Posterior cingulate gyrus (tissue), 11 donors: ENCODE results near the gene TFB2M.

Source experiments
- DNase-seq, 10 donors: peaks; one replicate each; pipeline versions ENCODE4 v3.0.0 to v3.0.0-alpha.2; 2020 to 2021; ENCODE audit warnings: mixed read lengths in 3 of 10
- intact Hi-C: fragments of 100-400 bp; cut with DNase I; formaldehyde crosslinking; loops from one replicate; pipeline ENCODE4 v1.15.1; 2023

Gene TFB2M

DNA sequence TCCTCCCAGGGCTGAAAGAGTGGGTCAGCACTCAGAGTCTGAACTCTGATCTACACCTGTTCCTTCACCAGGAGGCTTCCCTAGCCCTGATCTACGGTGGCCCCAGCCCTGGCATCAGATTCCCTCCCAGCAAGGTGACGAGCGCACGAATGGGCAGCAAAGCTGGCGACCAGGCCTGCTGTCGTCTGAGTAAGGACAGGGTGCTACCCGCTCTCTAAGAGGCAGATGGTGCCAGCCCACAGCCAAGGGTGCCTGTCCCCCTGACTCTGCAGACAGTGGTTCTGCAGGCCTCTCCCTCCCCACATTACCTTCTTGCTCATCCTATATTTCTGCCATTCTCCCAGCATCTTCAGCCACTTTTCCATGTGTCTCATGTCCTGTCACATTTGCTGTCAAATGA lies 48.7 kb downstream of the TFB2M start:
- no peak for DNase-seq
- intact Hi-C loops = no loop called here

- intact Hi-C loops = no loop called here
- DNase-seq = no peak
Measured at GRCh38 chr1:246516126-246516525, 49.9 kb downstream of the TFB2M start.

GRCh38 chr1:246515390-246516005 lies 50.6 kb downstream of the TFB2M start:
- intact Hi-C loops = no loop called here
- DNase-seq = no peak

- intact Hi-C loops = no loop called here
Measured at GRCh38 chr1:246513619-246514343, 52.3 kb downstream of the TFB2M start.

GRCh38 chr1:246513041-246513440 lies 53.0 kb downstream of the TFB2M start:
- DNase-seq = no peak
- intact Hi-C loops = no loop called here

More at GRCh38 chr1:246513619-246514343, 52.3 kb downstream of the TFB2M start:
- no peak for DNase-seq

DNA sequence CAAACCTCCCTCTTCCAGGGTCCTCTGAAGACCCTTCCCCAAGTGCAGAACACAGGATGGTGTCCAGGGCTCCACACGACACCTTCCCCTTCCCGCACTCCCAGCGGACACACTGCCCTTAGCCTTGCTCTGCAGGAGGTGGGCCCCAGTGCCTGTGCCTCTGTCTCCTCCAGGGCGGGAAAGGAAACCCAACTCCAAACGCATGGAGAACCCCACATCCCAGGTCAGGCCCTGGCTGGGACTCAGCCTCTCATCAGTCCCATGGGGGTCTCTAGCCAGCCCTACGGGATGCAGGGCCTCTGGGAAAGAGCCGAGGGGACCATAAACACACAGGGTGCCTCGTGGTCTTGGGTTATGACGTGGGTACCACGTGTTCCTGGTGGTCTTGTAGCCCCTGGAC lies 53.4 kb downstream of the TFB2M start:
- intact Hi-C loops = no loop called here
- DNase-seq = no peak

- intact Hi-C loops = no loop called here
- DNase-seq = no peak
Measured at GRCh38 chr1:246512230-246512629, 53.8 kb downstream of the TFB2M start.

DNA sequence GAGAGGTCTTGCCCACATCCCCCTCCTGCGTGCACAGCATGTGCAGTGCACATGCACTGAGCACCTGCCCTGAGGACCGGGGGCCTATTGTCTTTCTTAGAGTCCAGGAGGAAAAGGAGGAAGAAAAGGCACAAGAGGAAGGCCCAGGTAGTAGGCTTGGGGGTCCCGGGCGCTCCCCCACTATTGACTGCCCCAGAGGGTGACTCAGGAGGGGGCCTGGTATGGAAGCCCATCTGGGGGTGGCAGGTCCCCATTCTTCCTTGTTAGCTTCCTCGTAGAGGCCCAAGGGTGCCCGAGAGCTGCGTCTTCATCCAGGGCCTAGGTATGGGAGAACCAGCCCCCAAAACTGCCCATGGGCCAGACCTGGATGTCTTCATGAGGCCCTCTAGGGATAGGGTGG lies 54.9 kb downstream of the TFB2M start:
- intact Hi-C loops = no loop called here

DNA sequence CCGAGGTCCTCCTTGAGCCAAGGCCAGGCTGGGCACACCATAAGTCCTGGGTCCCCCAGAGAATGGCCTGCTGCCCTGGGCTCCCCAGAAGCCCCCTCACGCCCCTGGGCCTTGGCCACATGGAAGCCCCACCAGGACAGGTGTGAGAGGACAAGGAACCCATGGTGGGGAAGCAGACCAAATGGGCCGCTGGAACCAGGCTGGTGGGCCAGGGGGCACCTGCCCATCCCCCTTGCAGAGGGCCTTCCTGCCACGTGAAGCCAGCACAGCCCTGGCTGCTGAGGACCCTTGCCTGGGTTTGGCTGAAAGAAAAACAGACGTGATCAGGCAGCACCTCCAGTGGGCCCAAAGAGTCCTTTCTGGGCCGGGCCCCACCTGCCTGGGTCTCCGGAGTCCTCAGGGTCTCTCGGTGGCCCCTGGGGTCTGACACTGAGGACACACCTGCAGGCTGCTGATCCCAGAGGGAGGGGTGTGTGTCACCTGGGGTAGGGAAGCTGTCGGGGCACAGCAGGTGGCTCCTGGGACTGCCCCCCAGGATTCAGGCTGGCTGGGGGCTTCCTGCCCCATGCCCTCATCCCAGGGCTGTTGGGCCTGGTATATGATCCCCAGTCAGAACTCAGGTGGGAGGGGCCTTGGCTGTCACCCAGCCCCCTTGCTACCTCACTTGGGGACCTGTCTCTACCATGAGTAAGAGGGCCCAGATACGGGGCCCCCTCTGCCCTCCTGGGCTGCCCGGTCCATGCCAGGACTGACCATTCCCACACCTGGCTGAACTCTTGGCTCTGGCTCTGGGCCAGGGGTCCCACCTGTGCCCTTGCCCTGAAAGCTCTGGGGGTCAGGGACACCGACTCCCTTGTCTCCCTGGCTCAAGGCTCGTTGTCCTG lies 55.7 kb downstream of the TFB2M start:
- no peak for DNase-seq
- intact Hi-C loops = no loop called here

More for the DNA sequence above, 54.9 kb downstream of the TFB2M start:
- no peak for DNase-seq

DNA sequence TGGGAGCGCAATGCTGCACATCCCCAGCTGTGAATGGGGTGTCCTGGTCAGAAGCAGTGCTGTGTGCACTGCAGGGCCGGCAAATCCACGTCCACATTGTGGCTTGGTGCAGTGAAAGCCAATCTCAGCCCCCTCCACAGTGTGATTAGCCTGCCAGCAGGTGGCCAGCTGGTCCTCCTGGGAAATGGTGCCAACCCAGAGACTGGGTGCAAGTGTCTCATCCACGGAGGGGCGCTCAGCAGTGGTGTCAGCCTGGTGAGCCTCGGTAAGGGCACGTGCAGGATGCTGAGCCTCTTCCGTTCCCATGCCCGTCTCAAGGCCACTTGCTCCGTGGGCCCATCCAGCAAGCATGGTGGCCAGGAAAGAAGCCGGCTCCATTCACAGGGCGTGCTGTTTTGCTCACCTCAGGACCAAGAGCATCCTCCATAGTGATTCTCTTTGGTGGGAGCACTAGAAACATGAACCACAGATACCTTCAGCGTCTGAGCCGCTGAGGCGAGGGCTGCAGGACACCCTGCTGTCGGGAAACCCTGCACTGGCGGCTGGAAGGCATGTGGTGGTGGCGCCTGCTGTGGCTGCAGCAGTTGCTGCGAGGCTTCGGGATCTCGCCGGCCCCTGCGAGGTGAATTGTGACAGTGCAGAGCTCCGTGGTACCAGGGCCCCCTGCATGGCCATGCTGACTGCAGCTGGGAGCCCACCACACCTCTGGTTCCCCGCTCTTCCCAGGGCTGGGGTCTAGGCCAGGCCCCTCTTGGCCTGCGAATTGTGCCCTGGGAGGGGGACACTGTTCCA lies 57.0 kb downstream of the TFB2M start:
- intact Hi-C loops = loop anchor here (5.0 kb wide), 1 partner anchor 58 kb away; the partner anchor contains the start of genes CNST and TFB2M
- DNase-seq = no peak

GRCh38 chr1:246506674-246507481 lies 59.2 kb downstream of the TFB2M start, which contains the start of gene SMYD3:
Gene SMYD3, minus strand, starts transcription at chr1:246507279.
- peak; percentile 57 to 96 (median 73) for DNase-seq
- intact Hi-C loops = loop anchor here (1.0 to 5.0 kb wide), 2 partner anchors 60 to 217 kb away; partner anchors contain the start of genes CNST, SCCPDH and TFB2M

GRCh38 chr1:246506367-246506673 lies 59.7 kb downstream of the TFB2M start:
- intact Hi-C loops = loop anchor here (5.0 kb wide), 1 partner anchor 61 kb away; the partner anchor contains the start of genes CNST and TFB2M
- DNase-seq = no peak

- DNase-seq = no peak
- intact Hi-C loops = no loop called here
Measured at GRCh38 chr1:246503341-246503740, 62.7 kb downstream of the TFB2M start.

DNA sequence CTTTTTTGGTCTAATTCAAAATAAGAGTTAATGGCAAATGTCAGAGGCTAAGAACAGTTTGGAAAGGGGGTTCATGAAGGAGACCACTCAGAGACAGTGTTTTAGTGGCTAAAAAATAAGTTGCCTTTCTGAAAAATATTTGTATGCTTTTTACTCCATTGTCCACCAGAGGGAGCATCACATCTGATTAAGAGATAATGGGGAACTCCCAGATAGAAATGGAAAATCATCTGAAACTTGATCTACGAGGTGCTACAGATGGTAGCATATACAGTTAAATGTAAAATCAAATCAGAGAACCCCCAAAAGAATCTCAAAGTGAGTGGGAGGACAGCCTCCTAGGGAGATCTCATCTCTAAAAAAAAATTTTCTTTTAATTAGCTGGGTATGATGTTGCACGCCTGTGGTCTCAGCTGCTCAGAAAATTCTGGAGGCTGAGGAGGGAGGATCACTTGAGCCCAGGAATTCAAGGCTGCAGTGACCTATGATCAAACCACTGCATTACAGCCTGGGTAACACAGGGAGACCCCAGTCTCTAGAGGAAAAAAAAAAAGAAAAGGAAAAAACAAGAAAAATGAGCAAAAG lies 68.6 kb downstream of the TFB2M start:
- no peak for DNase-seq
- intact Hi-C loops = loop anchor here (2.0 to 5.0 kb wide), 2 partner anchors 200 to 257 kb away; no protein-coding TSS in a partner anchor

- intact Hi-C loops = loop anchor here (5.0 kb wide), 1 partner anchor 1335 kb away; no protein-coding TSS in a partner anchor
Measured at GRCh38 chr1:246492611-246493245, 73.3 kb downstream of the TFB2M start.

GRCh38 chr1:246491551-246492053 lies 74.5 kb downstream of the TFB2M start:
- DNase-seq = no peak
- intact Hi-C loops = loop anchor here (5.0 kb wide), 1 partner anchor 1334 kb away; no protein-coding TSS in a partner anchor

More at GRCh38 chr1:246492611-246493245, 73.3 kb downstream of the TFB2M start:
- DNase-seq = peak; percentile 51 to 94 (median 78)
